HG02981 (cell line): ENCODE data around the gene B9D2.
A peak's percentile ranks its signal among the peaks of the same experiment; 100 is the strongest.
"Not testable (repeated sequence)": the region's sequence is repeated elsewhere in the genome, so short reads cannot be mapped to it uniquely, and the experiment has no call there.

Experiments
- ATAC-seq: cut with Tn5 transposase; IDR thresholded peaks from one replicate; pipeline ENCODE4 v1.9.1; 2021; ENCODE audit warnings: mild to moderate bottlenecking, moderate library complexity; ENCODE audit not compliant: unreplicated experiment

Gene B9D2

GRCh38 chr19:41391618-41392017, 27.7 kb upstream of the B9D2 start:
- ATAC-seq = no peak

DNA sequence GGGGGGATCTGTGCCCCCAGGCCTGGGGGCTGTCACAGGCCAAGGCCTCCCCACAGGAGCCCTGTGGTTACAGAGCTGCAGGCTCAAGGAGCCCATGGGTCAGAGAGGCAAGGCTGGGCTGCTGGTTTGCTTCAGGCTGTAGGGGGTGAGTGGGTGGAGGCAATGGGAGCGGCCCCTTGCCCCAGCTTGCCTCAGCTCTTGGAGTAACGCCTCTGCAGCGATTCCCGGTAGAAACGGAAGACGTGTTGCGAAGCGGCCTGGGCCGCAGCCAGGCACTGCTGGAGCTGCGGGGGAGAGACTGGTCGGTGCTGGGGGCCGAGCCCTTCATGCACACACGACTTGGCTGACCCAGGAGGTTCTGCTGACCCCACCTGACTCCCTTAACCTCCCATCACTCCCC, 22.5 kb upstream of the B9D2 start:
- no peak for ATAC-seq

DNA sequence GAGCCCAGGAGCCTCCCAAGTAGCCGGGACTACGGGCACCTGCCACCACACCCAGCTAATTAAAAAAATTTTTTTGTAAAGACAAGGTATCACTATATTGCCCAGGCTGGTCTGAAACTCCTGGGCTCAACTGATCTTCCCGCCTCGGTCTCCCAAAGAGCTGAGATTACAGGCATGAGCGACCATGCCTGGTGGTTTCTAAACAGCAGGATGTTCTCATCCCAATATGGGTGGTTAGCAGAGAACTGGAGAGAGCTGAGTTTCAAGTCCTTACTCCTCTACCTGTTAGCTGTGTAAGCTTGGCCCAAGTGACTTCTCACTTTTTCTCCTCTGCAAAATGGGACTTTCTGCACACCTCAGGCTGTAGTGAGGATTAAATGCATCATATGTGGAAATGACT, 20.4 kb upstream of the B9D2 start:
- ATAC-seq = no peak

DNA sequence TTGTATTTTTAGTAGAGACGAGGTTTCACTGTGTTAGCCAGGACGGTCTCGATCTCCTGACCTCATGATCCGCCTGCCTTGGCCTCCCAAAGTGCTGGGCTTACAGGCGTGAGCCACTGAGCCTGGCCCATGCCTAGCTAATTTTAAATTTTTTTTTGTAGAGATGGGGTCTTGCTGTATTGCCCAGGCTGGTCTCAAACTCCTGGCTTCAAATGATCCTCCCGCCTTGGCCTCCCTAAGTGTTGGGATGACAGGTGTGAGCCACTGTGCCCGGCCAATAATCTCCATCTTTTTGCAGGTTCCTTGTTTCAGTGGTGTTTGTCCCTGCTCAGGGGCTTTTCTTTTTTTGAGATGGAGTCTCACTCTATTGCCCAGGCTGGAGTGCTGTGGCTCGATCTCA, 17.6 kb upstream of the B9D2 start:
- not testable (repeated sequence) for ATAC-seq

GRCh38 chr19:41377977-41378709, 14.2 kb upstream of the B9D2 start:
- peak; percentile 76 for ATAC-seq

DNA sequence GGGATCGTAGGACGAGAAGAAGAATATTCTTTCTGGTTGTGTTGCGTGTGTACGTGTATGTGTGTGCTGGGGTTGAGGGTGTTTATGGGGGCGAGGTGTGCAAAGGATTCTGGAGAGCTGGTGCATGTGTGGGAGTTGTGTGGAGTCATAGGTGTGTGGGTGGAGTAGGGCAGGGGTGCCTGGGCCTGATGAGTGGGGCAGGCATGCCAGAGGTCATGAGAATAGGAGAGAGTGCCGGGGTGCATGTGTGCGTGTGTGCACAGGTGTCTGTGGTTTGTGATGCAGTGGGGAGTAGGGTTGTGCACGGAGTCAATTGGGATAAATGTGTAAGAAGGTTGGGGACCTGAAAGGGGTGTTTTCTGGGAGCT, 13.0 kb upstream of the B9D2 start:
- no peak for ATAC-seq

- ATAC-seq = no peak
Measured at GRCh38 chr19:41376241-41376997, 12.5 kb upstream of the B9D2 start, which contains the start of gene TMEM91. Gene TMEM91, plus strand, starts transcription at chr19:41376533. Its CDS starts 1,777 bp downstream, at chr19:41378310.

DNA sequence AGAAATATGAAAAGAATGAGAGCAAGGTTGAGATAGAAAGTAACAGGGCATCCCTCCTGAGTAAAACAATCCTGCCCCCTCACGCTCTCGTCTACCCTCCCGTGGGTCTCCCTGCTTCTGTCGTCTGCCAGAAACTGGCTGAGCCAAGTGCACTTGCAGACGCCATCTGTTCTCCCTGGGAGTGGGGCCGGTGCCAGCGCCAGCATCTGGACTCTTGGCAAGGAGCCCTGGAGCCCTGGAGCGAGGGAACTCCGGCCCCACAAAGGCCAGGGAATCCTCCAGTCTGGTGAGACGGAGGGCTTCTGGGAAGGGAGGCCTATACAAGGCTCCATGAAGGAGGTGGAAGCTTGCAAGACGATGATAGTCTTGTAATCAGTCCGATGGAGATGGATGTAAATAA, 10.0 kb upstream of the B9D2 start:
- no peak for ATAC-seq

DNA sequence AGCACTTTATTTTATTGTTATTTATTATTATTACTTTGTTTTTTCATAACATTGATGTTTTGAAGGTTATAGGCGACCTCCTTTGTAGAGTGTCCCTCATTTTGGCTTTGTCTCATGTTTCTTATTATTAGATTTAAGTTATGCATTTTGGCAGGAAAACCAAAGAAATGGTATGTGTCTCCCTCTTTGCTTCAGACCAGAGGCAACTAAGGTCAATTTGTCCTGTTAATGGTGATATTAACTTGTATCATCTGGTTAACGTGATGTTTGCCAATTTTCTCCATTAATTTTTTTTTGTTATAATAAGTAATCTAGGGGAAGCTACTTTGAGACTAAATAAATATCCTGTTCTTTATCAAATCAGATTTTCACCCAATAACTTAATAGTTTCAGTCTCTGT, 8.6 kb upstream of the B9D2 start:
- no peak for ATAC-seq

DNA sequence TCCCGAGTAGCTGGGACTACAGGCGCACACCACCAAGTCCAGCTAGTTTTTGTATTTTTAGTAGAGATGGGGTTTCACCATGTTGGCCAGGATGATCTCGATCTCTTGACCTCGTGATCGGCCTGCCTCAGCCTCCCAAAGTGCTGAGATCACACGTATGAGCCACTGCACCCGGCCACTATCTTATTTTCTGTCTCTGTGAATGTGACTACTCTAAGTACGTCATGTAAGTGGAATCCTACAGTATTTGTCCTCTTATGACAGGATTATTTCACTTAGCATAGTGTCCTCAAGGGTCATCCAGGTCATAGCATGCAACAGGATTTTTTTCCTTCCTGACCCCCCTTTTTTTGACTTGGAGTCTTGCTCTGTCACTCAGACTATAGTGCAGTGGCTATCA, 7.6 kb upstream of the B9D2 start:
- no peak for ATAC-seq

DNA sequence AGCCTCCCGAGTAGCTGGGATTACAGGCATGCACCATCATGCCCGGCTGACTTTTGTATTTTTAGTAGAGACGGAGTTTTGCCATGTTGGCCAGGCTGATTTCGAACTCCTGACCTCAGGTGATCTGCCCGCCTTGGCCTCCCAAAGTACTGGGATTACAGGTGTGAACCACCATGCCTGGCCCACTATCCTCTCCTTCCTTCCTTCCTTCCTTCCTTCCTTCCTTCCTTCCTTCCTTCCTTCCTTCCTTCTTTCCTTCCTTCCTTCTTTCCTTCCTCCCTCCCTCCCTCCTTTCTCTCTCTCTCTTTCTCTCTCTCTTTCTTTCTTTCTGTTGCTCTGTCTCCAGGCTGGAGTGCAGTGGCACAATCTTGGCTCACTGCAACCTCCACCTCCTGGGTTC, 7.2 kb upstream of the B9D2 start:
- ATAC-seq = not testable (repeated sequence)

GRCh38 chr19:41369769-41370168, 5.8 kb upstream of the B9D2 start:
- ATAC-seq = no peak

DNA sequence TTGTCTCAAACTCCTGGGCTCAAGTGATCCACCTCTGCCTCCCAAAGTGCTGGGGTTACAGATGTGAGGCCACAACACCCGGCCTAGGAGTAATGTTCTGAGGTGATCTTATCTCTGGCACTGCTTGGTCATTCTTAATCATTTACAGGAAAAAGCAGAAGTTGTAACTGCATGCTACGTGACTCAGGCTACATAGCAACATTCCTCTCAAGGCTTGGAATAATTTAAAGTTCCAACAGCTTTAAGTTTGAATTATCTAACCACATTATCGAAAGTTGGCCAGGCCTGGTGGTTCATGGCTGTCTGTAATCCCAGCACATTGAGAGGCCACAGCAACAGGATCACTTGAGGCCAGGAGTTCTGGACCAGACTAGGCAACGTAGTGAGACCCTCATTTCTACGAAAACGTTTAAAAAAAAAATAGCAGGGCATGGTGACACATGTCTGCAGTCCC, 3.9 kb upstream of the B9D2 start:
- no peak for ATAC-seq

- ATAC-seq = no peak
Measured at GRCh38 chr19:41366089-41366488, 2.1 kb upstream of the B9D2 start.

DNA sequence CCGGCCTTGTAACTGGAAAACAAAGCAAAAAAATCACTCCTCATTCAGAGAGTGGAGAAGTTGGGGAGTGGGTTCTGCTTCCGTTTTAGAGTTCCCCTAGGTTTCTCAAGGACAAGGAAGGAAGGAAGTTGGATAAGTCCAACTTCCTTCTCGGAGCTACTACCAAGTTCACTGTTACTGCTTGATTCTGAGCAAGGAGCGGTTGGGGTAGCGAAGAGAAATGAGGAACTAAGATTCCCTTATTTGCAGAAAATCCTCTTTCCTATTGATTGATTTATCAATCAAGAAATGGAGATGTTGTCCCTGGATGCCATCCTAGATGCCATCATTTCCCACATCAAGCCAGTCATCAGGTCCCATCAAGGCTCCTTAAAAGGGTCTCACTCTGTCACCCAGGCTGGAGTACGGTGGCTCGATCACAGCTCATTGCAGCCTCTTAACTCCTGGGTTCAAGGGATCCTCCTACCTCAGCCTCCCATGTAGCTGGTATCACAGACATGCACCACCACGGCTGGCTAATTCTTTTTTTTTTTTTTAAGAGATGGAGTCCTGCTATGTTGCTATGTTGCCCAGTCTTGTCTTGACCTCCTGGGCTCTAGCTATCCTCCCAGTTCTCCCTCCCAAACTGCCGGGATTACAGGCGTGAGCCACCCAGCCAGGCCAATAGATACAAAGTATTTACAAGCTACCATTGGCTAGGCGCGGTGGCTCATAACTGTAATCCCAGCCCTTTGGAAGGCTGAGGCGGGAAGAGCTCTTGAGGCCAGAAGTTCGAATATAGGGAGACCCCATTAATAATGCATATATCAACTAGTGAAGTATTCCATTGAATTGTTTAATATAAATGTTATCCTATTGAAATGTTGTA, 809 bp upstream of the B9D2 start:
- no peak for ATAC-seq

GRCh38 chr19:41363371-41363752, 587 bp downstream of the B9D2 start:
- no peak for ATAC-seq

DNA sequence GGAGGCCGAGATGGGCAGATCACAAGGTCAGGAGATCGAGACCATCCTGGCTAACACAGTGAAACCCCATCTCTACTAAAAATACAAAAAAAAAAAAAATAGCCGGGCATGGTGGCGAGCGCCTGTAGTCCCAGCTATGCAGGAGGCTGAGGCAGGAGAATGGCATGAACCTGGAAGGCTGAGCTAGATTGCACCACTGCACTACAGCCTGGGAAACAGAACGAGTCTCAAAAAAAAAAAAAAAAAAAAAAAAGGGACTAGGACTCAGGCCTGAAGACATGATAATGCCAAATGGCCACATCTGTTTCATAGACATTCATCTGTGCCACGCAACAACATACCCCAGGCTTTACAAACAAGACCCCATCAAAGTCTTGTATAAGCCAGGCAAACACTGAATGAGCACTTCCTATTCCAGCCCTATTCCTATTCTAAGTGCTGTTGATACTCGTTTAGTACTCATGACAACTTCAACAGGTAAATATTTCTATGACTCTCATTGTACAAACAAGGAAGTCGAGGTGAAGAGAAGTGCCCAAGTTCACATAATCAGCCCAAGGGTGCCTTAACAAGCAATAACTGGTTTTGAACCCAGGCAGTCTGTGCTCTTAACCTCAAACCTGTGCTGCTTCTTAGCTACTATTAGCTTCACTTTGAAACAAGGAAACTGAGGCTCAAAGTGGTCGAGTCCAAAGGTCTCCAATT, 1.7 kb downstream of the B9D2 start:
- no peak for ATAC-seq

GRCh38 chr19:41359741-41360140, 4.2 kb downstream of the B9D2 start:
- ATAC-seq = no peak

DNA sequence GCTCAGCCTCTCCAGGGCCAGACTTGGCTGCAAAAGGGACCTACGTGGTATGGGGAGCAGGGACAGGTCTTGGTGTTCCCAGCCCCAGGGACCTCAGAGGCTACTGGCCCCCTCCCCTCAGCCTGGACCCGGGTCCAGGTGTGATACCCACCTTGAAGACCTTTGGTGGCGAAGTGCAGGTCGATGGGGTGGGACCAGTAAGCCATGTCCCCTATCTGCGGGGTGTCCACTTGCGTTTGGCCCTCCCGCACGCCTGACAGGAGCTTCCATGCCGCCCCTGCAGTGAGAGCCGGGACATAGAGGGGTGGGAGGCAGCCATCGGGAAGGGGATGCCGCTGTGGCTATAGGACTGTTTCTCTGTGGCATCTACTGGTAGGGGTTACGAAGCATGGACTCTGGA, 6.2 kb downstream of the B9D2 start:
- no peak for ATAC-seq

DNA sequence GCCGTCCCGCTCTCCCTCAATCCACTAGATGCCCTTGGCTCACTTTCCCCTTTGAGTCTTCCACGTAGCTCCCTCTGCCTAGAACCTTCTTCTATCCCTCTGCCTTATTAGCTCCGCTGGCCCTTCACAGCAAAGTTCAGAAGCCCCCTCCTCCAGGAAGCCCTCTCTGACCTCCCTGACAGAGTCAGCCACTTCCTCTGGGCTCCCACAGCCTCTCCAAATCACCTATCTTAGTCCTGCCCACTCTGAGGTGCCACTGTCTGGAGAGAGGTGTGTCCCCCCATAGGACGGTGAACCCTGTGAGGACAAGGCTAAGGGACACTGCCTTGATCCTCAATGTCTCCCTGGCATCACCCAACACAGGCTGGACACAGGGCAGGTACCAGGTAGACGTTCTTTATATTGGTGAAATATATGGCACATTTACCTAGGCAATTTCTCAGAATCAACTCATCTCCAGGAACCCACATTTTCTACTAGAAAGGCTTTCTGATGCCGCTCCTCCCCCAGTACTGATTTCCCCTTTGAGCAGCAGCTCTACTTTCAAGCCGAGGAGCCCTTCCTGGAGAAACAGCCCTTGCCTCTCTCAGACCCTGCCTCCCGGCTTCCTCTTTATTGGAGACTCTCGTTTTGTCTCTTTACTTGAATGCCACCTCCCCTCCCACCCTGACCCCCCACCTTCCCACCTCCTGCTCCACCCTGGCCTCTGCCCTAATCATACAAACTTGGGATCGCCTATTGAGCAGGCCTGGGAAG, 6.8 kb downstream of the B9D2 start:
- no peak for ATAC-seq
